ENCODE results near the gene ADAM10.
"Not testable (repeated sequence)": the region's sequence is repeated elsewhere in the genome, so short reads cannot be mapped to it uniquely, and the experiment has no call there.

GRCh38 chr15:58620268-58620667 lies 129.2 kb downstream of the ADAM10 start:
- TF ChIP-seq, protein P1, sequence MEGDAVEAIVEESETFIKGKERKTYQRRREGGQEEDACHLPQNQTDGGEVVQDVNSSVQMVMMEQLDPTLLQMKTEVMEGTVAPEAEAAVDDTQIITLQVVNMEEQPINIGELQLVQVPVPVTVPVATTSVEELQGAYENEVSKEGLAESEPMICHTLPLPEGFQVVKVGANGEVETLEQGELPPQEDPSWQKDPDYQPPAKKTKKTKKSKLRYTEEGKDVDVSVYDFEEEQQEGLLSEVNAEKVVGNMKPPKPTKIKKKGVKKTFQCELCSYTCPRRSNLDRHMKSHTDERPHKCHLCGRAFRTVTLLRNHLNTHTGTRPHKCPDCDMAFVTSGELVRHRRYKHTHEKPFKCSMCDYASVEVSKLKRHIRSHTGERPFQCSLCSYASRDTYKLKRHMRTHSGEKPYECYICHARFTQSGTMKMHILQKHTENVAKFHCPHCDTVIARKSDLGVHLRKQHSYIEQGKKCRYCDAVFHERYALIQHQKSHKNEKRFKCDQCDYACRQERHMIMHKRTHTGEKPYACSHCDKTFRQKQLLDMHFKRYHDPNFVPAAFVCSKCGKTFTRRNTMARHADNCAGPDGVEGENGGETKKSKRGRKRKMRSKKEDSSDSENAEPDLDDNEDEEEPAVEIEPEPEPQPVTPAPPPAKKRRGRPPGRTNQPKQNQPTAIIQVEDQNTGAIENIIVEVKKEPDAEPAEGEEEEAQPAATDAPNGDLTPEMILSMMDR (IDR thresholded peaks at IDR 0.05), result not testable (repeated sequence)
- not testable (repeated sequence) for TF ChIP-seq TCF12 (IDR thresholded peaks at IDR 0.05); POLR2AphosphoS5 (IDR thresholded peaks at IDR 0.05; ENCODE audit: low read depth, low read length); JUND (IDR thresholded peaks at IDR 0.05); CHD2 (IDR thresholded peaks at IDR 0.05; ENCODE audit: low read length, partially characterized antibody); REST (IDR thresholded peaks at IDR 0.05; ENCODE audit: low read depth, low read length); EP300 (IDR thresholded peaks at IDR 0.05; ENCODE audit: borderline replicate concordance in 1 of 2, low read depth in 1 of 2, low read length in 1 of 2); YY1 (IDR thresholded peaks at IDR 0.05; ENCODE audit: low read depth); FOSL2 (IDR thresholded peaks at IDR 0.05; ENCODE audit: borderline replicate concordance, low read depth); ZBTB33 (IDR thresholded peaks at IDR 0.05; ENCODE audit: borderline replicate concordance, low read depth); TAF1 (IDR thresholded peaks at IDR 0.05; ENCODE audit: borderline replicate concordance, low read depth, low read length); RFX5 (IDR thresholded peaks at IDR 0.05; ENCODE audit: low read length); GABPA (IDR thresholded peaks at IDR 0.05; ENCODE audit: low read depth)
- TF ChIP-seq, protein P2, sequence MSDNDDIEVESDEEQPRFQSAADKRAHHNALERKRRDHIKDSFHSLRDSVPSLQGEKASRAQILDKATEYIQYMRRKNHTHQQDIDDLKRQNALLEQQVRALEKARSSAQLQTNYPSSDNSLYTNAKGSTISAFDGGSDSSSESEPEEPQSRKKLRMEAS (IDR thresholded peaks at IDR 0.05; ENCODE audit: low read depth), result not testable (repeated sequence)

All from SK-N-SH (cell line).